Measurements from ENCODE around the gene TPPP3.

GRCh38 chr16:67372664-67373063 is 20.6 kb downstream of the TPPP3 start:
- TF ChIP-seq CTCF (IDR thresholded peaks at IDR 0.05; ENCODE audit: low read length), result peak; percentile 43
- TF ChIP-seq EZH2 (optimal IDR thresholded peaks at IDR 0.05; ENCODE audit: low read depth, low read length), result no peak
- no peak for TF ChIP-seq EZH2phosphoT487 (IDR thresholded peaks at IDR 0.05; ENCODE audit: low read length)

Measured in MM.1S (cell line).